Activated CD8-positive, alpha-beta memory T cell treated with anti-CD3 and anti-CD28 coated beads for 48 hours (primary cell): Measurements from ENCODE around the gene BORCS8.

Source experiments
- DNase-seq, 3 experiments: peaks; one replicate each; pipeline ENCODE4 v3.0.0-alpha.2; 2020; ENCODE audit warnings: low read depth in 2 of 3, low spot score in 2 of 3

Gene BORCS8

DNA sequence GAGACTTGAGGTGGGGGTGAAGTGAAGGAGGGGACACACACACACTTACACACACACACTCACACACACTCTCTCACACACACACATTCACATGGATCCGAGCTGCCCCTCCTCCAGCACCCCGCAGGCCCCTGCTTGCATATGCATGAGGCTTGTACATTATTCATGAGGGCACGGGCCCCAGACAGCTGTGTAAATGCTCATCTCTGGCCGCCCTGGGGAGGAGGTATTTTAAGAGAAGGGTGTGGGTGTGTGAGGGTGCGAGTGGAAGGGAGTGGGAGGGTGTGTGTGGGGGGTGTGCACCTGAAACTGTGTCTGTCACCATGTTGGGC, 22.2 kb upstream of the BORCS8 start:
- DNase-seq, result no peak

DNA sequence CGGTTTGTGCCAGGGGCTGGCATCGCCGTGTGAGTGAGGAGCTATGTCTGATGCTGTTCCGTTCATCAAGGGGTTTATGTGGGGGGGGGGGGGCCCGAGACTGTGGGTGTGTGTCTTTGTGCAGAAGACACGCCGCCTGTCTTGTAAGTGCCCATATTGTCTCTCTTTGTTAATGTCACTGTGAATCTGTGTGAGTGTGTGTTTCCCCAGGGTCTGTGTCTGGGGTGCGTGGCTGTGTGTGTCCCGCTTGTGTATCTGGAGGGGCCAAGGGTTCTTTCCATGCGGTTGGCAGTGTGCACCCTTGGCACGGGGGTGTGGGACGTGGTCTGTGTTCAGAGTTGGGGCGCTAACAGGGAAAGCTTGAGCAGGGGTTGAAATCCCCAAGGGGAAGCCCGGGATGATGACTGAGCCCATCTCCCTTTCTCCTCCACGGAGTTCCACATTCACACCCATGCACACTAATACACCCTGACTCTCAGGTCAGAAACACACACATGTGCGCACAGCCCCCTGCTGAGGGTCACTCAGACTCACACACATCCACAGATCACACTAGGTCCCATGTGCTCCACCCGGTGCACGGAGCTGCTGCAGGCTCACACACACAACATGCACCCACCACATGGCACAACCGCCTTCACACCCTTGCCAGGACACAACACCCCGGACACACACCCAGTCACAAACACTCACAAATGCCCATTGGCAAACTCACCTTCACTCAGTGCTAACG, 21.6 kb upstream of the BORCS8 start:
- no peak for DNase-seq

DNA sequence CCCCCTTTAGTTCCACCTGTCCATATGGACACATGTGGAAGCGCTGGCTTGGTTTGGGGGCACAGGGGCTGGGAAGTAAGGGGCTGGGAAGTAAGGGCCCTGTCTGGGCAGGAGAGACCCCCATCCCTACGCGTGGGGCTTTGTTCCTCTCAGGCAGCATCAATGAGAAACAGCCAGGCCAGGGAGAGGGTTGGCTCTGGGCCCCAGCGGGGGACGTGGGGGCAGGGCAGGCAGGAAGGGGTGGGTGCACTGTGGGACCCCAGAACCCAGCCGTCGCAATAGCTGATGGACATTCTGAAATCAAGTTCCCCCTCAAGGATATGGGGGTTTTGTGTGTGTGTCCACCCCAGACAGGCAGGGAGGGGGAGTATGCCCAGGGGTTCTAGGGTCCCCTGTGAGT, 21.0 kb upstream of the BORCS8 start:
- no peak for DNase-seq

DNA sequence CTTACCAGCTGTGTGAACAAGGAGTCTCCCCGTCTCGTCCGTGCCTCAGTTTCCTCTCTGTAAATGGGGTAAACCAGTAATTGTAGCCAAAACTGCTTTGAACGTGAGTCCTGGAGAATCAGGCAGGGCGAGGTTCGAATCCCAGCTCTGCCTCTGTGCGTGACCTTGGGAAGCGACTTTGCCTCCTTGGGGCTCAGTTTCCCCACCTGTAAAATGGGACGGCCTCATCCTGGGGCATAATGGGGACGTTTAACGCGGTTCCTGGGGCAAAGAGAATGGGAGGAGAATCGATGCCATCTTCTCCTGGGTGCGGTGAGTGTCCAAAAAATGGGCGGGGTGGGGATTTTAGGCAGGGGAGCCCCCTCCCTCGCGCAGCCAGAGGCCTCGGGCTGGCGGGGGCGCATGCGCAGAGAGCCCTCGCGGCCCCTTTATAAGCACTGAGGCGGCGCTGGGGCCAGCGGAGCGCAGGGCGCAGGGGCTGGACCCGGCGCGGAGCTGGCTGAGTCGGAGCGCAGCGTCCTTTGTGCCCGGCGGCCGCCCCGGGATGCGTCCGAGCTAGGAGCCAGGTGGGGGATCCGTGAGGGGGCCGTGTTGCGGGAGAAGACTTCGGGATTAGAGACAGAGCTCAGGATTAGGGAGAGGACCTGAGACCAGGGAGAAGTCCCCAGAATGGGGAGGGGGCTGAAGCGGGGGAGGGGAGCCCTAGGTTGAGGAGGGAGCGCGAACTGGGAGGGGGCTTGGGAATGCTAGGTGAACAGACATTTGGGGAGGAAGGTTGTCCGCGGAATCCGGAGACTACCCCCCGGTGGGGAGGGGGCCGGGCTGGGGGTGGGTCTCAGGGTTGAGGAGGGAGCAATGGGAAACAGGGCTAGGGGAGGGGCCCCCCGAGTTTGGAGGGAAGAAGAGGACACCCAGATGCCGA, 19.8 kb upstream of the BORCS8 start, which contains the start of gene NCAN:
TSS of gene NCAN (plus strand) at position 460 of the 922 bp plus-strand sequence. CDS start 4,996 bp downstream, outside the sequence.
- no peak for DNase-seq

DNA sequence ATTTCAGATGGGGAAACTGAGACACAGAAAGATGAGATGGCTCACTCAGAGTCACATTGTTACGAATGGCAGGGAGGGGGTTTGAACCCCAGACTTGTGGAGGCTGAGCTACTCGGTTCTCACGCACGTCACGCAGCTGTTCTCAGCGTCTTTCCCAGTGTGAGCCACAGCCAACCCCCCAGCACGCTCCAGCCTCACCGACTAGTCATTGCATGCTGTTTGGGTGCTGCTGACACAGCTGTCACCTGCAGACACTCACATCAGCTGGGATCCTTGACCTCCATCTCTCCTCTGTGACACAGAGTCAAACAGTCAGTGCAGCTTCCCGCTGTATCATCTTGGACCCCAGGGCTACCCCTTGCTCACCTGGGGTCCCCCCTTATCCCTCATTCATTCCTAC, 17.4 kb upstream of the BORCS8 start:
- no peak for DNase-seq

DNA sequence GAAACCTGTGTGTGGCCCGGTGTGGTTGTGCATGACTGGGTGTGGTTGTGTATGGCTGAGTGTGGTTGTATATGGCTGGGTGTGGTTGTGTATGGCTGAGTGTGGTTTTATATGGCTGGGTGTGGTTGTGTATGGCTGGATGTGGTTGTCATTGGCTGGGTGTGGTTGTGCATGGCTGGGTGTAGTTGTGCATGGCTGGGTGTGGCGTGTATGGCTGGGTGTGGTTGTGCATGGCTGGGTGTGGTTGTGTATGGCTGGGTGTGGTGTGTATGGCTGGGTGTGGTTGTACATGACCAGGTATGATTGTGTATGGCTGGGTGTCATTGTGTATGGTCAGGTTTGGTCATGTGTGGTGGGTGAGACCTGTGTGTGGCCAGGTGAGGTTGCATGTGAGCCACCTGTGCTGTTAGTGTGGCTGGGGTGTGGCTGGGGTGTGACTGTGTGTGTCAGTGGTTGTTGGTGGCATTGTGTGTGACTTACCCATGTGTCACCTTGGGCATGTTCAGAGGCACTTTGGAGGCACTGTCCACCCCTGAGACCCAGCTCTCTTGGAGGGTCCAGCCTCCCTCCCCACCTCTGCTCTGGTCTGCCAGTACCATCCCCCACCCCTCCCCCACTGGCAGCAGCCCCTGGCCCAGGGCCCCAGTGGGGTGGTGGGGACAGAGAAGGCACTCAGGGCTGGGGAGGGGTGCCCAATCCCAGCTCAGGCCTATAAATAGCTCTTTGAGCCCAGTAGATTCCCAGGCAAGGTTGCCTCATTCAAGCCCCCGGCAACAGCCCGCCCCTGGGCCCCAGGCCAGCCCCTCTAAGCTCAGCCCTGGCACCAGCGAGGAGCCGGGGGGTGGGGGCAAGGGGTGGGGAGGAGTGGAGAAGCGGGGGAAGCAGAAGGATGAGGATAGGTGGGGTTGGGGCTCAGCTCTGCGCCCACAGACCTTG, 16.0 kb upstream of the BORCS8 start:
- DNase-seq, result no peak

DNA sequence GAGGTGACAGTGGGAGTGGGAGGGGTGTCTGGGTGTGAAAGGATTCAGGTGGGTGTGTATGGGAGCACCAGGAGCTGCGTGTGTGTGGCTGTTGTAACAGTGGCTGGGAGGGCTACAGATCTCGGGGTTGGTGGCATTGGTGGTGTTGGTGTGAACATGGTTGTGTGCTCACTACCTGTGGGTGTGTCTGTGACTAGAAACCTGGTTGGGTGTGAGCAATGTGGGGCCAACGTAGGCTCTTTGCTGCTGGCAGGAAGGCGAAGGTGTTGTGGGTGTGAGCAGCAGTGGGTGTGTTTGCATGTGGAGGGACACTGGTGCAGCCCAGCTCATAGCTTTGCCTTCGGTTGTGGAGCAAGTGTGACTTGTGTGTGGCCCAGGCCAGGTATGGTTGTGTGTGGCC, 15.0 kb upstream of the BORCS8 start:
- DNase-seq, result no peak

DNA sequence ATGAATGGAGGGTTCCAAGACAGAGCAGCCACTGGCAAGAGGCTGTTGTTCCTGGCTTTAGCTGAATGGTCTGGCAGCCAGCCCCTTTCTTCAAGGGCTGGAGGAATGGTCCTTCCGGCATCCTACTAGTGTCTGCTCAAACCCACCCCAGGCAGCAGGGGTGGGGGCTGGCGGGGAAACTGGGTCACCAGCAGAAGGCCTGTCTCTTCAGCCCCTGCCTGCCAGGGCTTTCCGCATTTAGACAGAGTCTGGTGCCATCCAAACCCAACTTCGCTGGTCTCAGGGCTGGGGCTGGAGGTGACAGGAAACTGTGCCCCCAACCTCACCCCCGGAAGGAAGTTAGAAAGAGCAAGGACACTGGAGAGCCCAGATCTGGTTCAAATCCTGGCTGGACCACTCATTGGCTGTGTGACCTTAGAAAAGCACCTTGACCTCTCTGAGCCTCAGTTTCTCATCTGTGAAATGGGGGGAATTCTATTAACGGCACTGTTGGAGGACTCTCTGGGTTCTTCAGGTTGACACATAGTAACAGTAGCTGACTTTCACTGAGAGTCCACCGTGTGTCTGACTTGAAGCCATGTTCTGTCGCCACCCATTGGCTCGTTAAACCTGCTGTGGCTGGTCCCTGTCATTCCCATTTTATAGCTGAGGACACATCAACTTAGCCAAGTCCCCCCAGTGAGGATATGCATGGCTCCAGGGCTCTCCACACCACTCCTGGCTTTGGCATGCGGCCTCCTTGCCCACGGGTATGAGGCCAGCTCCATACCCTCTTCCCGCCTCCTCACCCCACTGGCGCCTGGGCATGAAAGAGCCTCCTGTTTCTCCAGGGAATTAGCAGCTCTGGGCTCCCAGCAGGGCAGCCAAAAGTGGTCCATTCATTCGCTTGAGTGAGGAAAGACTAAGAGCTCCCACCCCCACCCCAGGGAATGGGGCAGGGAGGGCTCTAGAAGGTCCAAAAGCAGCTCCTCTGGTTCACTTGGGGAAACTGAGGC, 13.8 kb upstream of the BORCS8 start:
- DNase-seq, result no peak

DNA sequence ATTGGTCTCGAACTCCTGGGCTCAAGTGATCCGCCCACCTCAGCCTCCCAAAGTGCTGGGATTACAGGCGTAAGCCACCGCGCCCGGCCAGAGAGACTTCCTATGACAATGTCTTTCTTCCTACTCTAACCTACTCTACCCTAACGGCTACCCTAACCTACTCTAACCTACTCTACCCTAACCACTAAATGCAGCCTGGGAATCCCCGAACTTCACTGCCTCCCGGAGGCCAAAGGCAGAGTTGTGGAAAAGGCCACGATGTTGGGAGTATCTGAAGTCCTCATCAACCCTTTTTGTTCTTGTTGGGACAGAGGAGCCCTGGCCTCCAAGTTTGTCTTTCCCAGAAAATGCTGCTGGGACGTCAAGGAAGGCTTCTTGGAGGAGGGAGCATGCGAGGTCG, 12.2 kb upstream of the BORCS8 start:
- no peak for DNase-seq

DNA sequence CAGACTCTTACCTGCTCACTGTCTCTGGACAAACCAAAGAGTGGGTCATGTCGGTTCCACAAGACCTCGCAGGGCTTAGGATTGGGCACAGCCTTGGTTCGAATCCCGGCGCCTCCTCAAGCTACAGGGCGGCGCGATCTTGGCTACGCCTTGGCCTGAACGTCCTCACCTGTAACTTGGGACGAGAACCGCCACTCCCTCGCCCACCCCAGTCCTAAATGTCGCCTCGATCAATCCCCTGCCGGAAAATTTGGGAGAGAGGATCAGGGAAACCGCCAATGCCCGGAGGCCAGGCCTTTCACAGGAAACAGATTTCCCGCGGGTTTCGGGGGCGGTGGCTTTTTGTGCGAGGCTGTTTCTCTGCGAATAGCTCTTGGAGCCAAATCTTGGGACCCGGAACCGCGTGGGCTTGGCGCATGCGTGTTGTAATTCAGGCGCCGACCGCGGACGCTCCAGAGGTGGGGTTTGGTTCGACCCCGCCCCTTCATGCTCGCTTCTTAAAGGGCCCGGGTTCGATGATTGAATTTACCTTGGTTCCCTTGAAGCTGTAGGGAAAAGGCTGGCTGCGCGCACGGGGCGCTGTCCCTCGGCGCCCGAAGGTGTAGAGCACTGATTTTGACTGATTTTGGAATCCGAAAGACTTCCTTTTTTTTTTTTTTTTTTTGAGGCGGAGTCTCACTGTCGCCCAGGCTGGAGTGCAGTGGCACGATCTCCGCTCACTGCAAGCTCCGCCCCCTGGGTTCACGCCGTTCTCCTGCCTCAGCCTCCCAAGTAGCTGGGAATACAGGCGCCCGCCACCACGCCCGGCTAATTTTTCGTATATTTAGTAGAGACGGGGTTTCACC, 11.3 kb upstream of the BORCS8 start, which contains the start of gene NR2C2AP:
TSS of gene NR2C2AP (minus strand) at position 403 of the 845 bp plus-strand sequence. CDS start at position 49, 354 bp downstream.
- DNase-seq, result peak; percentile 80 to 90 (median 88)

DNA sequence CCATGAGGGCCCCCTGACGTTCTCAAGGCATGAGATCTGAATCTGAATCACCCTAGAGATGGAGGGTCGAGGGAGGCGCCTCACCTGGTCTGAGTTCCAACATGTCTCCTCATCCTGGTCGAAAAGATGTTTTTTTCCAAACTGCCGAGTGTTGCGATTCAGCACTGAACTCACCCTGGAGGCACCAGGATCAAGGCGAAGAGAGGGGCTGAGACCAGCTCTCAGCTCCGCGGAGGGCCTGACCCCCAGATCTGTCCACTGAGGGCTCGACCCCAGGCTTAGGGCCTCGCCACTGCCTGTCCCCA, 10.7 kb upstream of the BORCS8 start:
- no peak for DNase-seq

DNA sequence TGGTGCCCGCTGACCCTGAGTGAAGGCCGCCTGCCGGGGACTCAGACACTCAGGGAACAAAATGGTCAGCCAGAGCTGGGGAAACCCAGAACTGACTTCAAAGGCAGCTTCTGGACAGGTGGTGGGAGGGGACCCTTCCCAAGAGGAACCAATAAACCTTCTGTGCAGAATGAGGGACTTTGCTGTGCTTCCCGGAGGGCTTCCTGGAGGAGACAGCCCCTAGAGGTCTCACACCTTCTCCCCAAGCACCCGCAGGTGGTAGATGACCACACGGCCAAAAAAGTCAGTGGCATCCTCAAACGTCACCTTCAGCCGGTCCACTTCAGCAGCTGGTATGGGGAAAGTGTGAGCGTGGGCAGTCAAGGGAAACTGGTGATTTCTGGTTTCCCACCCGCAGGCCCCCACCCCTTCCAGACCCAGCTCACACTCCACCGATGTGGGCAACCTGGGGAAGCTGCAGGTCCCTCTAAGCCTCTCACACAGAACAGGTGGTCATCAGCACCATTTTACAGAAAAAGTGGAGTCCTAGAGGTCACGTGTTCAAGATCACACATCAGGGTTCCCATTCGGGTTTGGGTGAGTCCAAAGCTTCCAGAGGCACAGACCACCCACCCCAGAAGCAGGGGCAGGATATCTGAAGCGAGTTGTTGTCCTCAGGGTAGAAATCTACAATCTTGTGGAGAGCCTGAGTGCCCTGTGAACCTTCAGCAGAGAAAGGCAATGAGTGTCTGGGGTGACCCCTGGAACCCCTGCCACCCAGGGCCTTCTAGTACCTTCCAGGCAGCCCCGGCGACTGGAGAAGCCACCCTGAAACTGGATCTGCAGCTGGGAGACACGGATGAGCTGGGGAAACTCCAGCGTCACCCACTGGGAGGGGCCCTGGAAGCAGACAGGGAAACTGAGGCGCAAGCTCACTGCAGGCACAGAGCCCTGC, 10.0 kb upstream of the BORCS8 start:
- no peak for DNase-seq

DNA sequence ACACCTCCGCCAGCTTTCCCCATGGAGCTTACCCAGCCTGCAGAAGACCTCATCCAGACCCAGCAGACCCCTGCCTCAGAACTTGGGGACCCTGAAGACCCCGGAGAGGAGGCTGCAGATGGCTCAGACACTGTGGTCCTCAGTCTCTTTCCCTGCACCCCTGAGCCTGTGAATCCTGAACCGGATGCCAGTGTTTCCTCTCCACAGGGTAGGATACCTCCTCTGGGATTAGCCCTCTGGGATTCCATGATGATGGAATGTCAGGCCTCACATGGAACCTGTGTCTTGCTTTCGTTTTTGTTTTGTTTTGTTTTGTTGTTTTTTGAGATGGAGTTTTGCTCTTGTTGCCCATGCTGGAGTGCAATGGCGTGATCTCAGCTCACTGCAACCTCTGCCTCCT, 2.0 kb upstream of the BORCS8 start:
- no peak for DNase-seq

DNA sequence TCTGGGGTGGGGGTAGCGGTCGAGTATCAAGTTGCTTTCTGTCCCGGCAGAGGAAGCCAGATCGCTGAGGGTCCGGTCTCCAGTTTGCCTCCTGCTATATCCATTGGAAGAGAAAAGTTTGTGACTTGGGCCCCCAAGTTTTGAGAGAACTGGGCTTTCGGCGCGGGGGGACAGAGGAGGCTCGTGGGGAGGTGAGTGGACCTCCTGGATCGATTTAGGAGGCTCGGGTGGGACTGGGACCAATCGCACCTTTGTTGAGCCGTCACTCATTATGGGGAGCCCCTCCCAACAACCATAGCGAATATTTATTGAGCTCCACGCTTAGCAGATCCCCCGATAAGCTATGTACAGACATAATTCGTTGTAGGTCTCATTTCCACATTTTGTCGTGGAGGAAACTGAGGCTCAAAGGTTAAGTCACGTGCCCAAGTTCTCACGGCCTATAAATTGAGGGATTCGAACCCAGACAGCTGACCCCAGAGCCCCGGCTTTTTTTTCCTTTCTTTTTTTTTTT, 1.0 kb upstream of the BORCS8 start:
- no peak for DNase-seq

DNA sequence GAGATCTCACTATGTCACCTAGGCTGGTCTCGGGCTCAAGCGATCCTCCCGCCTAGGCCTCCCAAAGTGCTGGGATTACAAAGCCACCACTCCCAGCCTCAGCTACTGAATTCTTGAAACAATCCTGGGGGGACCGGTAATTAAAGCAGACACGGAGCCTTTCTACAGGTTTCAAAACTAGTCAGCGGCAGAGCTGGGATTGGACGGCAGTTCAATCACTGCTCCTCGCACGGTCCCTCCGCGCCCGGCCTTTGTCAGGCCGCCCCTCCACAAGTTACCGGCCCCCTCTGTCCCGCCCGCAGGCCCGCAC, 229 bp downstream of the BORCS8 start:
- no peak for DNase-seq

DNA sequence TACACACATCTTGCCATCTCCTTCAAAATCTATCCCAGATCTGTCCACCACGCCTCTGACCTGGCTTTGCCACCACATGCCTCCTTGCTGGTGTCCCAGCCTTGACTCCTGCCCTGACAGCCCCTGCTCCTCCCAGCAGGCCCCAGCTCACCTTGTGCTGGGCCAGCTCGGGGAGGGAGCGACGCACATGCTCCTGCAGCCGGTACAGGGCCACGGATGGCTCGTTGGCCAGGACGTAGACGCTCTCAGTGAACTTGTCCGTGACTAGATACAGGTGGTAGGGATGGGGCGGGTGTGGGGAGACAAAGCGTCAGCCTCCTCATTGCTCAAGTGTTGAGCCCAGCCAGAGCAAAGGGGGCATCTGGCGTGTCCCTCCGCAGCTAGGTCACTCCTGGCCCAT, 5.2 kb downstream of the BORCS8 start:
- DNase-seq, result no peak

DNA sequence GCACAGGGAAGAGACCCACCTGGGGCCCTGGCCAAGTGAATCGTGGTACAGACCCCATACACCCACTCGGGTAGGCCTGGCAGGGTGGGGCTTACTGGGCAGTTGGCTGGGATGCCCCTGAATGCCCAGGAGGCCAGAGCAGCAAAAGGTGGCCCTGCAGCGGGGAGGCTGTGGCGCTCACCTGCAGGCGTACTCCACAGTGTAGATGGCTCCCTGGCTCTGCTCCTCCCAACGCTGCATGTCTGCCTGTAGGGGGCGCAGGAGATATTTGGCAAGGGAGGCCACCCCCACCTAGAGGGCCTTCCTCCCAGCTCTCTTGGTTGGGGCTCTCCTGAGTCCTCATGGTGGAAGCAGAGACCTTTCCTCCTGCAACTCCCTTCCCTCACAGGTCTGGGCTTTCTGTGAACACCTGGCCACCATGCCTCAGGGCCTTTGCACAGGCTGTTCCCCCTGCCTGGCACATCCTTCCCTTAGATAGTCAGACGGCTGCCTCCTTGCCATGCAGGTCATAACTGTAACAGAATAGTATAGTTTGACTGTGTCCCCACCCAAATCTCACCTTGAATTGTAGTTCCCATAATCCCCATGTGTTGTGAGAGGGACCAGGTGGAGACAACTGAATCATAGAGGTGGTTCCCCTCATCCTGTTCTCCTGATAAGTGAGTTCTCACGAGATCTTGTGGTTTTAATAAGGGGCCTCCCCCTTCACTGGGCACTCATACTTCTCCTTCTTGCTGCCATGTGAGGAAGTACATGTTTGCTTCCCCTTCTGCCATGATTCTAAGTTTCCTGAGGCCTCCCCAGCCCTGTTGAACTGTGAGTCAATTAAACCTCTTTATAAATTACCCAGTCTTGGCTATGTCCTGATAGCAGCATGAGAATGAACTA, 5.9 kb downstream of the BORCS8 start:
- peak in 1 of 3 experiments; percentile 38 for DNase-seq
